Gastroesophageal sphincter (tissue), 4 donors: Measurements from ENCODE around the gene PASD1. TPM values are rescaled to one million over a fixed set of nuclear protein-coding genes. Genes with fewer than 3 reads are reported as not detected.

Source experiments
- ATAC-seq: fragments of 150-250 bp; one replicate; pipeline ENCODE4 v1.9.1; 2016; ENCODE audit warnings: mild to moderate bottlenecking, moderate library complexity
- H3K27ac ChIP-seq, 4 donors: fragments of 200-600 bp; sonication (generic) in 3 of 4; 1 replicate in 3 of 4; 2 replicates in 1 of 4; pipeline ENCODE4 v1.5.1; 2016 to 2019
- H3K27me3 ChIP-seq: fragments of 200-600 bp; sonication (generic); one replicate; pipeline ENCODE4 v1.5.1; 2019
- H3K36me3 ChIP-seq, 2 donors: fragments of 200-600 bp; sonication (generic); one replicate each; pipeline ENCODE4 v1.5.1; 2019; ENCODE audit warnings: control low read depth in 1 of 2
- H3K4me1 ChIP-seq, 3 donors: fragments of 200-600 bp; sonication (generic); 1 replicate in 2 of 3; 2 replicates in 1 of 3; pipeline ENCODE4 v1.5.1; 2016 to 2019; ENCODE audit warnings: control low read depth in 2 of 3
- H3K4me3 ChIP-seq, 2 donors: fragments of 200-600 bp; sonication (generic); one replicate each; pipeline ENCODE4 v1.5.1; 2019; ENCODE audit warnings: mild to moderate bottlenecking in 1 of 2, moderate library complexity in 1 of 2
- H3K9me3 ChIP-seq, 3 donors: fragments of 200-600 bp; sonication (generic); one replicate each; pipeline ENCODE4 v1.5.1; 2017 to 2019; ENCODE audit warnings: control low read depth in 2 of 3
- CTCF ChIP-seq, 4 experiments: fragments of 200-600 bp in 2 of 4; fragments of 450-650 bp in 2 of 4; sonication (generic) in 1 of 4; IDR thresholded peaks; one replicate each; pipeline ENCODE4 v1.5.1; 2017 to 2019; ENCODE audit warnings: antibody characterized with exemption in 4 of 4, mild to moderate bottlenecking in 2 of 4, moderate library complexity in 2 of 4
- EP300 ChIP-seq: sonication (generic); formaldehyde crosslinking; IDR thresholded peaks from one replicate; pipeline ENCODE4 v1.6.1; 2017; ENCODE audit warnings: antibody characterized with exemption, mild to moderate bottlenecking
- POLR2A ChIP-seq, 2 donors: fragments of 450-650 bp; IDR thresholded peaks; one replicate each; pipeline ENCODE4 v1.6.1; 2017; ENCODE audit warnings: antibody characterized with exemption in 2 of 2, mild to moderate bottlenecking in 2 of 2, moderate library complexity in 1 of 2
- POLR2AphosphoS5 ChIP-seq: sonication (generic); formaldehyde crosslinking; IDR thresholded peaks from one replicate; pipeline ENCODE4 v1.6.1; 2017; ENCODE audit warnings: antibody characterized with exemption
- WGBS, 2 donors: methylation state at CpG; one replicate each; pipeline ENCODE4 v1.1.5; 2018; ENCODE audit warnings: low coverage in 1 of 2; 5-methylcytosine and 5-hydroxymethylcytosine counted together
- total RNA-seq, 4 donors: library from RNA; depleted of rRNA; stranded (reverse); fragments of >200 nt; gene quantifications; one replicate each; pipeline ENCODE4 v1.1.0, GENCODE V29; 2016

Gene PASD1
- total RNA-seq, 4 donors from 2014 or later: not detected

- ATAC-seq: no peak
- Histone ChIP-seq H3K27ac (no peak overlapping the region), H3K4me1 (no peaks in the 10 kb centered on the region), H3K27me3 (no peaks in the 10 kb centered on the region), H3K9me3 (no peaks in the 10 kb centered on the region), H3K4me3 (no peak overlapping the region), H3K36me3 (no peaks in the 10 kb centered on the region)
- WGBS, 2 donors: 40% methylated on average over 1 of the region's 7 CpGs; no CpG with 5 or more reads in 1 of the 2 donors
- no peak for TF ChIP-seq POLR2A (IDR thresholded peaks at IDR 0.05)
- TF ChIP-seq CTCF (IDR thresholded peaks at IDR 0.05): no peak
- TF ChIP-seq EP300: no peak
- no peak for TF ChIP-seq POLR2AphosphoS5
Observed at GRCh38 chrX:151724563-151725337, 161.3 kb downstream of the PASD1 start.

GRCh38 chrX:151725338-151725614 is 161.8 kb downstream of the PASD1 start:
- no peaks in the 10 kb centered on the region for H3K27me3 ChIP-seq
- no peak overlapping the region for H3K4me3 ChIP-seq
- no peaks in the 10 kb centered on the region for H3K9me3 ChIP-seq
- ATAC-seq: no peak
- H3K4me1 ChIP-seq: no peaks in the 10 kb centered on the region
- no peak overlapping the region for H3K27ac ChIP-seq
- no CpG with 5 or more reads among the region's 1 CpG for WGBS, 2 donors
- no peak for TF ChIP-seq EP300
- no peak for TF ChIP-seq POLR2AphosphoS5
- no peak for TF ChIP-seq POLR2A (IDR thresholded peaks at IDR 0.05)
- TF ChIP-seq CTCF (IDR thresholded peaks at IDR 0.05): no peak
- no peaks in the 10 kb centered on the region for H3K36me3 ChIP-seq

Other genes starting within 250 kb of the PASD1 start
- 10 to 100 TPM; 22.6 to 33.3 (median 29.9) TPM for gene VMA21, start 166.5 kb upstream of the PASD1 start, total RNA-seq
- 1 to 10 TPM in 1 of 4 donors, under 1 TPM in 3; 0.47 to 1.3 (median 0.71) TPM for gene PRRG3, start 131.8 kb downstream of the PASD1 start, total RNA-seq
- gene FATE1, start 152.4 kb downstream of the PASD1 start, total RNA-seq: under 1 TPM in 1 of 4 donors, not detected in 3; 0.42 TPM
- gene CNGA2, start 171.1 kb downstream of the PASD1 start, total RNA-seq: not detected